H1 (cell line): Measurements from ENCODE around the gene SLC8A3. TPM values are rescaled to one million over a fixed set of nuclear protein-coding genes. Genes with fewer than 3 reads are reported as not detected.
A peak's percentile ranks its signal among the peaks of the same experiment; 100 is the strongest.

Experiments used
- CTCF ChIA-PET: fragments of 300-600 bp; sonication (Branson Sonifier 250); formaldehyde crosslinking; loops from one replicate; lab custom pipeline; 2021; ENCODE audit not compliant: partially characterized antibody; lab: Charles Lee
- POLR2A ChIA-PET: fragments of 300-600 bp; sonication (Branson Sonifier 250); formaldehyde crosslinking; loops from one replicate; lab custom pipeline; 2021; ENCODE audit warnings: inconsistent platforms; ENCODE audit not compliant: partially characterized antibody; lab: Charles Lee
- DNase-seq, 2 experiments: peaks; one replicate each; pipeline versions ENCODE4 v3.0.0 to v3.0.0-alpha.2; 2010 to 2022; ENCODE audit warnings: low spot score in 2 of 2, low read depth in 1 of 2, mixed read lengths in 1 of 2
- FAIRE-seq: peaks from 2 replicates; lab custom pipeline; 2011; peaks lifted over from hg19 to GRCh38; lab: Jason Lieb, UNC
- H2AFZ ChIP-seq: 2 replicates; pipeline ENCODE4 v1.8.1; 2012; ENCODE audit warnings: low read length, inconsistent platforms
- H2AK5ac ChIP-seq: 2 replicates; pipeline ENCODE4 v1.6.1; 2013; ENCODE audit warnings: low read depth, low read length
- H2BK120ac ChIP-seq: replicated peaks from 2 replicates; pipeline ENCODE3; 2013; ENCODE audit warnings: low read depth, low read length, inconsistent platforms
- H2BK12ac ChIP-seq: 2 replicates; pipeline ENCODE4 v1.6.1; 2013; ENCODE audit warnings: low read depth, low read length
- H2BK15ac ChIP-seq: 2 replicates; pipeline ENCODE4 v1.6.1; 2013; ENCODE audit warnings: low read length
- H2BK20ac ChIP-seq: 2 replicates; pipeline ENCODE4 v1.6.1; 2013; ENCODE audit warnings: low read length
- H2BK5ac ChIP-seq: 2 replicates; pipeline ENCODE4 v1.6.1; 2013; ENCODE audit warnings: low read depth, low read length
- H3K14ac ChIP-seq: 2 replicates; pipeline ENCODE4 v1.6.1; 2013; ENCODE audit warnings: inconsistent platforms; ENCODE audit not compliant: insufficient read length
- H3K18ac ChIP-seq: 2 replicates; pipeline ENCODE4 v1.6.1; 2013; ENCODE audit warnings: low read length; ENCODE audit errors: extremely low read depth
- H3K23ac ChIP-seq: 2 replicates; pipeline ENCODE4 v1.6.1; 2013; ENCODE audit warnings: inconsistent platforms; ENCODE audit not compliant: insufficient read length
- H3K23me2 ChIP-seq: 2 replicates; pipeline ENCODE4 v1.6.1; 2013; ENCODE audit warnings: low read depth, low read length
- H3K27ac ChIP-seq: 2 replicates; pipeline ENCODE4 v1.6.1; 2011; ENCODE audit warnings: low read depth, low read length, inconsistent platforms
- H3K27me3 ChIP-seq, 4 experiments: replicated peaks in 1 of 4; 1 replicate in 1 of 4; 2 replicates in 3 of 4; pipeline versions ENCODE4 v1.6.1 to v1.8.1; 2011 to 2013; ENCODE audit warnings: low read length in 3 of 4, mild to moderate bottlenecking in 3 of 4, inconsistent platforms in 2 of 4, mixed read lengths in 2 of 4, moderate library complexity in 1 of 4; ENCODE audit not compliant: control insufficient read depth in 3 of 4, insufficient read depth in 3 of 4; ENCODE audit errors: extremely low read depth in 1 of 4
- H3K36me3 ChIP-seq, 4 experiments: 2 replicates each; pipeline versions ENCODE4 v1.6.1 to v1.8.1; 2011 to 2013; ENCODE audit warnings: mild to moderate bottlenecking in 4 of 4, low read length in 3 of 4, moderate library complexity in 2 of 4, control low read depth in 1 of 4, inconsistent platforms in 1 of 4; ENCODE audit not compliant: insufficient read depth in 4 of 4, control insufficient read depth in 2 of 4
- H3K4ac ChIP-seq: replicated peaks from 2 replicates; pipeline ENCODE3; 2013; ENCODE audit warnings: low read length, low read depth, mixed read lengths, inconsistent platforms; ENCODE audit not compliant: insufficient read length
- H3K4me1 ChIP-seq, 4 experiments: replicated peaks in 1 of 4; 1 replicate in 1 of 4; 2 replicates in 3 of 4; pipeline versions ENCODE4 v1.6.1 to v1.8.1; 2011 to 2013; ENCODE audit warnings: low read length in 3 of 4, inconsistent platforms in 2 of 4, mixed read lengths in 1 of 4; ENCODE audit not compliant: insufficient read depth in 4 of 4, control insufficient read depth in 3 of 4
- H3K4me2 ChIP-seq, 2 experiments: 2 replicates each; pipeline versions ENCODE4 v1.6.1 to v1.8.1; 2011 to 2013; ENCODE audit warnings: low read depth in 2 of 2, low read length in 2 of 2, control low read depth in 1 of 2, inconsistent platforms in 1 of 2, mild to moderate bottlenecking in 1 of 2; ENCODE audit not compliant: insufficient read depth in 1 of 2
- H3K4me3 ChIP-seq, 4 experiments: fragments of 200-600, 300-600 bp in 1 of 4; sonication (generic), shearing (Covaris generic), sonication (Bioruptor Twin) in 1 of 4; 2 replicates each; pipeline versions ENCODE4 v1.5.1 to v1.8.1; 2011 to 2016; ENCODE audit warnings: low read length in 4 of 4, low read depth in 3 of 4, control low read depth in 2 of 4, inconsistent platforms in 2 of 4, mild to moderate bottlenecking in 2 of 4, mixed read lengths in 1 of 4, moderate library complexity in 1 of 4; ENCODE audit not compliant: insufficient read depth in 2 of 4; ENCODE audit errors: extremely low read depth in 1 of 4
- H3K56ac ChIP-seq: replicated peaks from 2 replicates; pipeline ENCODE3; 2013; ENCODE audit warnings: low read depth, mild to moderate bottlenecking, mixed read lengths, low read length, inconsistent platforms; ENCODE audit not compliant: insufficient read length
- H3K79me1 ChIP-seq: 2 replicates; pipeline ENCODE4 v1.6.1; 2013; ENCODE audit warnings: low read depth, low read length, control low read depth
- H3K79me2 ChIP-seq, 2 experiments: 2 replicates each; pipeline versions ENCODE4 v1.6.1 to v1.8.1; 2012 to 2013; ENCODE audit warnings: low read length in 2 of 2, mild to moderate bottlenecking in 2 of 2, inconsistent platforms in 1 of 2; ENCODE audit not compliant: insufficient read depth in 2 of 2, control insufficient read depth in 1 of 2
- H3K9ac ChIP-seq, 4 experiments: replicated peaks in 1 of 4; 1 replicate in 1 of 4; 2 replicates in 3 of 4; pipeline versions ENCODE4 v1.6.1 to v1.8.1; 2011 to 2013; ENCODE audit warnings: low read depth in 3 of 4, low read length in 3 of 4, control low read depth in 2 of 4, mild to moderate bottlenecking in 2 of 4, moderate library complexity in 2 of 4, inconsistent platforms in 1 of 4; ENCODE audit errors: extremely low read depth in 1 of 4
- H3K9me3 ChIP-seq, 2 experiments: 2 replicates each; pipeline versions ENCODE4 v1.6.1 to v1.8.1; 2012 to 2013; ENCODE audit warnings: mild to moderate bottlenecking in 2 of 2, moderate library complexity in 2 of 2, control low read depth in 1 of 2, inconsistent platforms in 1 of 2, low read depth in 1 of 2, low read length in 1 of 2, mixed read lengths in 1 of 2; ENCODE audit not compliant: insufficient read depth in 2 of 2
- H4K20me1 ChIP-seq, 2 experiments: replicated peaks in 1 of 2; 2 replicates each; pipeline versions ENCODE3 to v1.8.1; 2011 to 2013; ENCODE audit warnings: inconsistent platforms in 2 of 2, low read length in 2 of 2, mild to moderate bottlenecking in 1 of 2; ENCODE audit not compliant: insufficient read depth in 2 of 2, control insufficient read depth in 1 of 2
- H4K5ac ChIP-seq: 2 replicates; pipeline ENCODE4 v1.6.1; 2013; ENCODE audit warnings: low read length, low read depth, mixed read lengths, inconsistent platforms; ENCODE audit not compliant: insufficient read length
- H4K8ac ChIP-seq: 2 replicates; pipeline ENCODE4 v1.8.0; 2013; ENCODE audit warnings: mild to moderate bottlenecking, moderate library complexity, low read length, inconsistent platforms; ENCODE audit not compliant: insufficient read depth; ENCODE audit errors: extremely low read depth
- H4K91ac ChIP-seq: replicated peaks from 2 replicates; pipeline ENCODE3; 2013; ENCODE audit warnings: low read length, mixed read lengths, inconsistent platforms; ENCODE audit not compliant: insufficient read length
- BRCA1 ChIP-seq: IDR thresholded peaks from 2 replicates; pipeline ENCODE4 v1.6.1; 2012; ENCODE audit warnings: low read depth, low read length, improper control_type of control experiment
- CTCF ChIP-seq, 3 experiments: IDR thresholded peaks; 1 replicate in 2 of 3; 2 replicates in 1 of 3; pipeline versions ENCODE4 v1.5.1 to v1.6.1; 2011; ENCODE audit warnings: low read length in 3 of 3, mild to moderate bottlenecking in 3 of 3, inconsistent platforms in 2 of 3, low read depth in 1 of 3, moderate library complexity in 1 of 3; ENCODE audit not compliant: insufficient read depth in 1 of 3; ENCODE audit errors: control extremely low read depth in 1 of 3
- FOSL1 ChIP-seq: IDR thresholded peaks from 2 replicates; pipeline ENCODE4 v1.6.1; 2011; ENCODE audit warnings: mild to moderate bottlenecking, low read depth, low read length, moderate library complexity; ENCODE audit not compliant: insufficient read depth
- POLR2A ChIP-seq, 2 experiments: IDR thresholded peaks; 1 replicate in 1 of 2; 2 replicates in 1 of 2; pipeline ENCODE4 v1.6.1; 2011; ENCODE audit warnings: low read depth in 2 of 2, low read length in 2 of 2, mild to moderate bottlenecking in 2 of 2; ENCODE audit errors: control extremely low read depth in 1 of 2
- POLR2AphosphoS5 ChIP-seq: IDR thresholded peaks from 2 replicates; pipeline ENCODE4 v1.6.1; 2011; ENCODE audit warnings: low read depth, low read length
- RAD21 ChIP-seq, 2 experiments: IDR thresholded peaks in 1 of 2; conservative IDR thresholded peaks in 1 of 2; 2 replicates each; pipeline ENCODE4 v1.6.1; 2011; ENCODE audit warnings: low read depth in 2 of 2, low read length in 2 of 2, improper control_type of control experiment in 1 of 2, inconsistent platforms in 1 of 2, mild to moderate bottlenecking in 1 of 2, moderate library complexity in 1 of 2
- WGBS, 2 experiments: shearing (Covaris generic) in 1 of 2; methylation state at CpG; one replicate each; pipeline versions ENCODE4 v1.1.6 to v1.1.7; 2013 to 2015; ENCODE audit warnings: low lambda C conversion rate in 2 of 2, mixed read lengths in 2 of 2, inconsistent platforms in 1 of 2, low coverage in 1 of 2, missing lambda C conversion rate in 1 of 2; ENCODE audit not compliant: insufficient replicate concordance in 2 of 2, insufficient coverage in 1 of 2, insufficient read length in 1 of 2; ENCODE audit errors: extremely low coverage in 1 of 2, missing lambda C conversion rate in 1 of 2; 5-methylcytosine and 5-hydroxymethylcytosine counted together
- polyA plus RNA-seq, 7 experiments: library from polyadenylated mRNA; depleted of rRNA in 3 of 7; stranded (reverse) in 5 of 7; unstranded in 2 of 7; fragments of >200 nt in 5 of 7; fragments of 200-250 nt in 2 of 7; gene quantifications; 1 replicate in 5 of 7; 2 replicates in 1 of 7; 4 replicates in 1 of 7; pipeline versions ENCODE4 v1.2.1 to v1.2.3, GENCODE V29; 2011 to 2013; ENCODE audit warnings: missing spikeins in 2 of 7, mixed read lengths in 2 of 7
- total RNA-seq: library from RNA; stranded (reverse); fragmentation: NEBNext Ultra II Directional; extraction: Animal tissue kit (Norgen Biotek cat#: 25700); gene quantifications from 2 replicates; pipeline ENCODE4 v1.2.1, GENCODE V29; 2021

The SLC8A3 gene
- total and polyA plus RNA-seq, 2 of the 8 experiments (the other 6 are each of a cell fraction or from before 2014, with no cell fraction given), result 0.38 to 1.1 TPM

- Histone ChIP-seq H3K4me2 (no peak overlapping the region), H3K9me3 (no peaks in the 10 kb centered on the region), H2BK12ac (no peak overlapping the region), H3K14ac (no peak overlapping the region), H3K18ac (no peak overlapping the region), H4K5ac (no peak overlapping the region), H2BK20ac (no peak overlapping the region), H4K20me1 (no peaks in the 10 kb centered on the region), H4K91ac (no peak overlapping the region), H3K4me3 (no peak overlapping the region), H3K23me2 (no peaks in the 10 kb centered on the region), H3K27ac (no peak overlapping the region), H3K9ac (no peak overlapping the region), H2BK15ac (no peak overlapping the region), H3K27me3 (no peaks in the 10 kb centered on the region; a peak in 1 of 7 replicates), H2AFZ (no peak overlapping the region), H3K4me1 (no peaks in the 10 kb centered on the region), H3K23ac (no peak overlapping the region), H2AK5ac (no peak overlapping the region), H3K79me2 (no peaks in the 10 kb centered on the region), H4K8ac (no peak overlapping the region), H3K79me1 (no peaks in the 10 kb centered on the region), H3K36me3 (no peaks in the 10 kb centered on the region), H3K4ac (no peak overlapping the region), H2BK5ac (no peak overlapping the region), H3K56ac (no peak overlapping the region), H2BK120ac (no peak overlapping the region)
- ChIA-PET POLR2A (no interaction called here), CTCF (interaction anchor here (0.6 to 3.5 kb wide), 30 partner anchors 10 to 559 kb away, joined by 3 to 30 read pairs (median 4); partner anchors contain the start of gene SLC8A3)
- no peak for DNase-seq
- 64% methylated on average over 5 of the region's 5 CpGs; no CpG with 5 or more reads in 1 of the 2 experiments for WGBS, 2 experiments
- TF ChIP-seq RAD21 (IDR thresholded peaks at IDR 0.05 in 1 of 2, conservative IDR thresholded peaks at IDR 0.05 in 1 of 2; ENCODE audit: low read depth in 2 of 2, low read length in 2 of 2) (peak; percentile 76 to 80), POLR2AphosphoS5 (no peak), FOSL1 (no peak), BRCA1 (no peak), POLR2A (IDR thresholded peaks at IDR 0.05; ENCODE audit: control extremely low read depth in 1 of 2, low read depth in 2 of 2, low read length in 2 of 2) (no peak), CTCF (IDR thresholded peaks at IDR 0.05; ENCODE audit: control extremely low read depth in 1 of 3, insufficient read depth in 1 of 3, low read depth in 1 of 3, low read length in 3 of 3) (peak; percentile 9 to 71 (median 70))
- FAIRE-seq, result peak; percentile 92
Observed at GRCh38 chr14:70086685-70087379, 101.9 kb downstream of the SLC8A3 start.
